H1 (cell line): ENCODE data around the gene CYP2C18. TPM values are rescaled to one million over a fixed set of nuclear protein-coding genes. Genes with fewer than 3 reads are reported as not detected.

Experiments
- CTCF ChIA-PET: fragments of 300-600 bp; sonication (Branson Sonifier 250); formaldehyde crosslinking; loops from one replicate; lab custom pipeline; 2021; ENCODE audit not compliant: partially characterized antibody; lab: Charles Lee
- POLR2A ChIA-PET: fragments of 300-600 bp; sonication (Branson Sonifier 250); formaldehyde crosslinking; loops from one replicate; lab custom pipeline; 2021; ENCODE audit warnings: inconsistent platforms; ENCODE audit not compliant: partially characterized antibody; lab: Charles Lee
- DNase-seq, 2 experiments: peaks; one replicate each; pipeline versions ENCODE4 v3.0.0 to v3.0.0-alpha.2; 2010 to 2022; ENCODE audit warnings: low spot score in 2 of 2, low read depth in 1 of 2, mixed read lengths in 1 of 2
- FAIRE-seq: peaks from 2 replicates; lab custom pipeline; 2011; peaks lifted over from hg19 to GRCh38; lab: Jason Lieb, UNC
- H2AFZ ChIP-seq: 2 replicates; pipeline ENCODE4 v1.8.1; 2012; ENCODE audit warnings: low read length, inconsistent platforms
- H2AK5ac ChIP-seq: 2 replicates; pipeline ENCODE4 v1.6.1; 2013; ENCODE audit warnings: low read depth, low read length
- H2BK120ac ChIP-seq: replicated peaks from 2 replicates; pipeline ENCODE3; 2013; ENCODE audit warnings: low read depth, low read length, inconsistent platforms
- H2BK12ac ChIP-seq: 2 replicates; pipeline ENCODE4 v1.6.1; 2013; ENCODE audit warnings: low read depth, low read length
- H2BK15ac ChIP-seq: 2 replicates; pipeline ENCODE4 v1.6.1; 2013; ENCODE audit warnings: low read length
- H2BK20ac ChIP-seq: 2 replicates; pipeline ENCODE4 v1.6.1; 2013; ENCODE audit warnings: low read length
- H2BK5ac ChIP-seq: 2 replicates; pipeline ENCODE4 v1.6.1; 2013; ENCODE audit warnings: low read depth, low read length
- H3K14ac ChIP-seq: 2 replicates; pipeline ENCODE4 v1.6.1; 2013; ENCODE audit warnings: inconsistent platforms; ENCODE audit not compliant: insufficient read length
- H3K18ac ChIP-seq: 2 replicates; pipeline ENCODE4 v1.6.1; 2013; ENCODE audit warnings: low read length; ENCODE audit errors: extremely low read depth
- H3K23ac ChIP-seq: 2 replicates; pipeline ENCODE4 v1.6.1; 2013; ENCODE audit warnings: inconsistent platforms; ENCODE audit not compliant: insufficient read length
- H3K23me2 ChIP-seq: 2 replicates; pipeline ENCODE4 v1.6.1; 2013; ENCODE audit warnings: low read depth, low read length
- H3K27ac ChIP-seq: 2 replicates; pipeline ENCODE4 v1.6.1; 2011; ENCODE audit warnings: low read depth, low read length, inconsistent platforms
- H3K27me3 ChIP-seq, 4 experiments: replicated peaks in 1 of 4; 1 replicate in 1 of 4; 2 replicates in 3 of 4; pipeline versions ENCODE4 v1.6.1 to v1.8.1; 2011 to 2013; ENCODE audit warnings: low read length in 3 of 4, mild to moderate bottlenecking in 3 of 4, inconsistent platforms in 2 of 4, mixed read lengths in 2 of 4, moderate library complexity in 1 of 4; ENCODE audit not compliant: control insufficient read depth in 3 of 4, insufficient read depth in 3 of 4; ENCODE audit errors: extremely low read depth in 1 of 4
- H3K36me3 ChIP-seq, 4 experiments: 2 replicates each; pipeline versions ENCODE4 v1.6.1 to v1.8.1; 2011 to 2013; ENCODE audit warnings: mild to moderate bottlenecking in 4 of 4, low read length in 3 of 4, moderate library complexity in 2 of 4, control low read depth in 1 of 4, inconsistent platforms in 1 of 4; ENCODE audit not compliant: insufficient read depth in 4 of 4, control insufficient read depth in 2 of 4
- H3K4ac ChIP-seq: replicated peaks from 2 replicates; pipeline ENCODE3; 2013; ENCODE audit warnings: low read length, low read depth, mixed read lengths, inconsistent platforms; ENCODE audit not compliant: insufficient read length
- H3K4me1 ChIP-seq, 4 experiments: replicated peaks in 1 of 4; 1 replicate in 1 of 4; 2 replicates in 3 of 4; pipeline versions ENCODE4 v1.6.1 to v1.8.1; 2011 to 2013; ENCODE audit warnings: low read length in 3 of 4, inconsistent platforms in 2 of 4, mixed read lengths in 1 of 4; ENCODE audit not compliant: insufficient read depth in 4 of 4, control insufficient read depth in 3 of 4
- H3K4me2 ChIP-seq, 2 experiments: 2 replicates each; pipeline versions ENCODE4 v1.6.1 to v1.8.1; 2011 to 2013; ENCODE audit warnings: low read depth in 2 of 2, low read length in 2 of 2, control low read depth in 1 of 2, inconsistent platforms in 1 of 2, mild to moderate bottlenecking in 1 of 2; ENCODE audit not compliant: insufficient read depth in 1 of 2
- H3K4me3 ChIP-seq, 4 experiments: fragments of 200-600, 300-600 bp in 1 of 4; sonication (generic), shearing (Covaris generic), sonication (Bioruptor Twin) in 1 of 4; 2 replicates each; pipeline versions ENCODE4 v1.5.1 to v1.8.1; 2011 to 2016; ENCODE audit warnings: low read length in 4 of 4, low read depth in 3 of 4, control low read depth in 2 of 4, inconsistent platforms in 2 of 4, mild to moderate bottlenecking in 2 of 4, mixed read lengths in 1 of 4, moderate library complexity in 1 of 4; ENCODE audit not compliant: insufficient read depth in 2 of 4; ENCODE audit errors: extremely low read depth in 1 of 4
- H3K56ac ChIP-seq: replicated peaks from 2 replicates; pipeline ENCODE3; 2013; ENCODE audit warnings: low read depth, mild to moderate bottlenecking, mixed read lengths, low read length, inconsistent platforms; ENCODE audit not compliant: insufficient read length
- H3K79me1 ChIP-seq: 2 replicates; pipeline ENCODE4 v1.6.1; 2013; ENCODE audit warnings: low read depth, low read length, control low read depth
- H3K79me2 ChIP-seq, 2 experiments: 2 replicates each; pipeline versions ENCODE4 v1.6.1 to v1.8.1; 2012 to 2013; ENCODE audit warnings: low read length in 2 of 2, mild to moderate bottlenecking in 2 of 2, inconsistent platforms in 1 of 2; ENCODE audit not compliant: insufficient read depth in 2 of 2, control insufficient read depth in 1 of 2
- H3K9ac ChIP-seq, 4 experiments: replicated peaks in 1 of 4; 1 replicate in 1 of 4; 2 replicates in 3 of 4; pipeline versions ENCODE4 v1.6.1 to v1.8.1; 2011 to 2013; ENCODE audit warnings: low read depth in 3 of 4, low read length in 3 of 4, control low read depth in 2 of 4, mild to moderate bottlenecking in 2 of 4, moderate library complexity in 2 of 4, inconsistent platforms in 1 of 4; ENCODE audit errors: extremely low read depth in 1 of 4
- H3K9me3 ChIP-seq, 2 experiments: 2 replicates each; pipeline versions ENCODE4 v1.6.1 to v1.8.1; 2012 to 2013; ENCODE audit warnings: mild to moderate bottlenecking in 2 of 2, moderate library complexity in 2 of 2, control low read depth in 1 of 2, inconsistent platforms in 1 of 2, low read depth in 1 of 2, low read length in 1 of 2, mixed read lengths in 1 of 2; ENCODE audit not compliant: insufficient read depth in 2 of 2
- H4K20me1 ChIP-seq, 2 experiments: replicated peaks in 1 of 2; 2 replicates each; pipeline versions ENCODE3 to v1.8.1; 2011 to 2013; ENCODE audit warnings: inconsistent platforms in 2 of 2, low read length in 2 of 2, mild to moderate bottlenecking in 1 of 2; ENCODE audit not compliant: insufficient read depth in 2 of 2, control insufficient read depth in 1 of 2
- H4K5ac ChIP-seq: 2 replicates; pipeline ENCODE4 v1.6.1; 2013; ENCODE audit warnings: low read length, low read depth, mixed read lengths, inconsistent platforms; ENCODE audit not compliant: insufficient read length
- H4K8ac ChIP-seq: 2 replicates; pipeline ENCODE4 v1.8.0; 2013; ENCODE audit warnings: mild to moderate bottlenecking, moderate library complexity, low read length, inconsistent platforms; ENCODE audit not compliant: insufficient read depth; ENCODE audit errors: extremely low read depth
- H4K91ac ChIP-seq: replicated peaks from 2 replicates; pipeline ENCODE3; 2013; ENCODE audit warnings: low read length, mixed read lengths, inconsistent platforms; ENCODE audit not compliant: insufficient read length
- CBX8 ChIP-seq: fragments of 300-800, 300-1000 bp; sonication (generic); IDR thresholded peaks from 2 replicates; pipeline ENCODE4 v1.7.1; 2016; ENCODE audit warnings: low read depth, low read length, borderline replicate concordance
- RAD21 ChIP-seq, 2 experiments: IDR thresholded peaks in 1 of 2; conservative IDR thresholded peaks in 1 of 2; 2 replicates each; pipeline ENCODE4 v1.6.1; 2011; ENCODE audit warnings: low read depth in 2 of 2, low read length in 2 of 2, improper control_type of control experiment in 1 of 2, inconsistent platforms in 1 of 2, mild to moderate bottlenecking in 1 of 2, moderate library complexity in 1 of 2
- polyA plus RNA-seq, 7 experiments: library from polyadenylated mRNA; depleted of rRNA in 3 of 7; stranded (reverse) in 5 of 7; unstranded in 2 of 7; fragments of >200 nt in 5 of 7; fragments of 200-250 nt in 2 of 7; gene quantifications; 1 replicate in 5 of 7; 2 replicates in 1 of 7; 4 replicates in 1 of 7; pipeline versions ENCODE4 v1.2.1 to v1.2.3, GENCODE V29; 2011 to 2013; ENCODE audit warnings: missing spikeins in 2 of 7, mixed read lengths in 2 of 7
- total RNA-seq: library from RNA; stranded (reverse); fragmentation: NEBNext Ultra II Directional; extraction: Animal tissue kit (Norgen Biotek cat#: 25700); gene quantifications from 2 replicates; pipeline ENCODE4 v1.2.1, GENCODE V29; 2021
- TF ChIP-seq, protein P1 (sequence below), 3 experiments: IDR thresholded peaks; 1 replicate in 2 of 3; 2 replicates in 1 of 3; pipeline versions ENCODE4 v1.5.1 to v1.6.1; 2011; ENCODE audit warnings: low read length in 3 of 3, mild to moderate bottlenecking in 3 of 3, inconsistent platforms in 2 of 3, low read depth in 1 of 3, moderate library complexity in 1 of 3; ENCODE audit not compliant: insufficient read depth in 1 of 3; ENCODE audit errors: control extremely low read depth in 1 of 3

CYP2C18 gene
- total and polyA plus RNA-seq, 2 of the 8 experiments (the other 6 are each of a cell fraction or from before 2014, with no cell fraction given), result 0.17 TPM; not detected in 1

- Histone ChIP-seq H2BK20ac (no peak overlapping the region), H3K27ac (no peak overlapping the region), H4K91ac (no peak overlapping the region), H3K79me1 (no peaks in the 10 kb centered on the region), H3K36me3 (no peaks in the 10 kb centered on the region), H3K27me3 (no peaks in the 10 kb centered on the region), H2BK15ac (no peak overlapping the region), H3K56ac (no peak overlapping the region), H3K4me1 (no peaks in the 10 kb centered on the region), H3K9me3 (no peaks in the 10 kb centered on the region), H2AK5ac (no peak overlapping the region), H3K23ac (no peak overlapping the region), H3K4me2 (no peak overlapping the region), H2AFZ (0 out of 2 replicates have a peak overlapping the region, but pooled peaks have one; percentile 46), H2BK5ac (no peak overlapping the region), H2BK12ac (no peak overlapping the region), H4K8ac (no peak overlapping the region), H3K4ac (no peak overlapping the region), H3K9ac (no peak overlapping the region), H3K14ac (no peak overlapping the region), H3K79me2 (no peaks in the 10 kb centered on the region), H4K5ac (no peak overlapping the region), H3K4me3 (no peak overlapping the region), H3K18ac (no peak overlapping the region), H4K20me1 (no peaks in the 10 kb centered on the region), H2BK120ac (no peak overlapping the region), H3K23me2 (no peaks in the 10 kb centered on the region)
- CTCF ChIA-PET, result interaction anchor here (0.8 to 1.7 kb wide), 8 partner anchors 9 to 195 kb away, joined by 3 to 9 read pairs (median 4); no protein-coding TSS in a partner anchor
- POLR2A ChIA-PET, result no interaction called here
- no peak for TF ChIP-seq CBX8
- TF ChIP-seq, protein P1, sequence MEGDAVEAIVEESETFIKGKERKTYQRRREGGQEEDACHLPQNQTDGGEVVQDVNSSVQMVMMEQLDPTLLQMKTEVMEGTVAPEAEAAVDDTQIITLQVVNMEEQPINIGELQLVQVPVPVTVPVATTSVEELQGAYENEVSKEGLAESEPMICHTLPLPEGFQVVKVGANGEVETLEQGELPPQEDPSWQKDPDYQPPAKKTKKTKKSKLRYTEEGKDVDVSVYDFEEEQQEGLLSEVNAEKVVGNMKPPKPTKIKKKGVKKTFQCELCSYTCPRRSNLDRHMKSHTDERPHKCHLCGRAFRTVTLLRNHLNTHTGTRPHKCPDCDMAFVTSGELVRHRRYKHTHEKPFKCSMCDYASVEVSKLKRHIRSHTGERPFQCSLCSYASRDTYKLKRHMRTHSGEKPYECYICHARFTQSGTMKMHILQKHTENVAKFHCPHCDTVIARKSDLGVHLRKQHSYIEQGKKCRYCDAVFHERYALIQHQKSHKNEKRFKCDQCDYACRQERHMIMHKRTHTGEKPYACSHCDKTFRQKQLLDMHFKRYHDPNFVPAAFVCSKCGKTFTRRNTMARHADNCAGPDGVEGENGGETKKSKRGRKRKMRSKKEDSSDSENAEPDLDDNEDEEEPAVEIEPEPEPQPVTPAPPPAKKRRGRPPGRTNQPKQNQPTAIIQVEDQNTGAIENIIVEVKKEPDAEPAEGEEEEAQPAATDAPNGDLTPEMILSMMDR (IDR thresholded peaks at IDR 0.05; ENCODE audit: control extremely low read depth in 1 of 3, insufficient read depth in 1 of 3, low read depth in 1 of 3, low read length in 3 of 3), result peak in 2 of 3 experiments; percentile 29 to 49; a peak in 2 of 4 replicates
- TF ChIP-seq RAD21 (IDR thresholded peaks at IDR 0.05 in 1 of 2, conservative IDR thresholded peaks at IDR 0.05 in 1 of 2; ENCODE audit: low read depth in 2 of 2, low read length in 2 of 2), result peak; percentile 26 to 46; a peak in 3 of 4 replicates
- FAIRE-seq (peak; percentile 95), DNase-seq (no peak)
These were observed 5.8 kb upstream of the CYP2C18 start for GRCh38 chr10:94677691-94678090.
